HepG2 (cell line): ENCODE data around the gene PSME3IP1.

Experiments
- ARNT ChIP-seq: fragments of 450-650 bp; IDR thresholded peaks from 2 replicates; pipeline ENCODE4 v1.6.1; 2017
- FOSL2 ChIP-seq: sonication (generic); formaldehyde crosslinking; IDR thresholded peaks from 2 replicates; pipeline ENCODE4 v1.4.0; 2020; ENCODE audit warnings: missing genetic modification reagents
- GTF2F1 ChIP-seq: fragments of 150-350 bp; IDR thresholded peaks from 2 replicates; pipeline ENCODE4 v1.6.1; 2014; ENCODE audit warnings: low read length
- HOXA7 ChIP-seq: sonication (generic); formaldehyde crosslinking; IDR thresholded peaks from 2 replicates; pipeline ENCODE4 v1.8.1; 2022; ENCODE audit warnings: mild to moderate bottlenecking, missing genetic modification reagents, moderate library complexity
- MEIS2 ChIP-seq: sonication (generic); formaldehyde crosslinking; IDR thresholded peaks from 2 replicates; pipeline ENCODE4 v1.9.0; 2021; ENCODE audit warnings: mild to moderate bottlenecking, missing genetic modification reagents
- SRSF1 ChIP-seq: fragments of 200-400 bp; formaldehyde crosslinking; optimal IDR thresholded peaks from 2 replicates; pipeline ENCODE3; 2017; ENCODE audit warnings: mild to moderate bottlenecking, low read depth, low read length, moderate library complexity
- ZBTB7A ChIP-seq: sonication (generic); formaldehyde crosslinking; IDR thresholded peaks from 2 replicates; pipeline ENCODE4 v1.8.0; 2022; ENCODE audit warnings: mild to moderate bottlenecking, missing genetic modification reagents
- TF ChIP-seq, protein P1 (sequence below): IDR thresholded peaks from 2 replicates; pipeline ENCODE4 v1.6.1; 2016
- TF ChIP-seq, protein P2 (sequence below): sonication (generic); formaldehyde crosslinking; IDR thresholded peaks from 2 replicates; pipeline ENCODE4 v1.5.1; 2020; ENCODE audit warnings: mild to moderate bottlenecking, missing genetic modification reagents, moderate library complexity
- TF ChIP-seq, protein P3 (sequence below): sonication (generic); formaldehyde crosslinking; IDR thresholded peaks from 2 replicates; pipeline ENCODE4 v1.4.0; 2020; ENCODE audit warnings: mild to moderate bottlenecking, missing genetic modification reagents
- TF ChIP-seq, protein P4 (sequence below): sonication (generic); formaldehyde crosslinking; IDR thresholded peaks from 2 replicates; pipeline ENCODE4 v1.4.0; 2020; ENCODE audit warnings: missing genetic modification reagents, borderline replicate concordance

DNA sequence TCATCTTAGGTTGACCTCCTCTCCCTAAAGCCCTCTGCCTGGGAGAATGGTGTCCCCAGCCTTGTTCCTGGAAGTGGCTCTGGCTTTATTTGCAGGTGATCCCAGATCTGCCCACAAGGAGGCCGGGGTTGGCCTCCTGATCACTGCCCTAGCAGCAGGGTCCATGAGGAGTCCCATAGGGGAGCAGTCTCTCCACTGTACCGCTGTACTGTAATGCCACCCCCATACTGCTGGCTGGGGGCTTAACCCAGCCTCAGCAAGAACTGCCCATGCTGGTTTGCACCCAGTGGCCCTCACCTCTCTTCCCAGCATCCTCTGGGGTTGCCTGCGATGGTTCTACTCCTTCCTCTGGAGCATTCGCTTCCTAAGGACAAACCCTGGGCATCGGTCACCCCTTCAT, 39.1 kb downstream of the PSME3IP1 start:
- TF ChIP-seq MEIS2 (CRISPR knock-in tag): no peak
- TF ChIP-seq, protein P1, sequence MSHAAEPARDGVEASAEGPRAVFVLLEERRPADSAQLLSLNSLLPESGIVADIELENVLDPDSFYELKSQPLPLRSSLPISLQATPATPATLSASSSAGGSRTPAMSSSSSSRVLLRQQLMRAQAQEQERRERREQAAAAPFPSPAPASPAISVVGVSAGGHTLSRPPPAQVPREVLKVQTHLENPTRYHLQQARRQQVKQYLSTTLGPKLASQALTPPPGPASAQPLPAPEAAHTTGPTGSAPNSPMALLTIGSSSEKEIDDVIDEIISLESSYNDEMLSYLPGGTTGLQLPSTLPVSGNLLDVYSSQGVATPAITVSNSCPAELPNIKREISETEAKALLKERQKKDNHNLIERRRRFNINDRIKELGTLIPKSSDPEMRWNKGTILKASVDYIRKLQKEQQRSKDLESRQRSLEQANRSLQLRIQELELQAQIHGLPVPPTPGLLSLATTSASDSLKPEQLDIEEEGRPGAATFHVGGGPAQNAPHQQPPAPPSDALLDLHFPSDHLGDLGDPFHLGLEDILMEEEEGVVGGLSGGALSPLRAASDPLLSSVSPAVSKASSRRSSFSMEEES (CRISPR knock-in tag): no peak
- TF ChIP-seq, protein P2, sequence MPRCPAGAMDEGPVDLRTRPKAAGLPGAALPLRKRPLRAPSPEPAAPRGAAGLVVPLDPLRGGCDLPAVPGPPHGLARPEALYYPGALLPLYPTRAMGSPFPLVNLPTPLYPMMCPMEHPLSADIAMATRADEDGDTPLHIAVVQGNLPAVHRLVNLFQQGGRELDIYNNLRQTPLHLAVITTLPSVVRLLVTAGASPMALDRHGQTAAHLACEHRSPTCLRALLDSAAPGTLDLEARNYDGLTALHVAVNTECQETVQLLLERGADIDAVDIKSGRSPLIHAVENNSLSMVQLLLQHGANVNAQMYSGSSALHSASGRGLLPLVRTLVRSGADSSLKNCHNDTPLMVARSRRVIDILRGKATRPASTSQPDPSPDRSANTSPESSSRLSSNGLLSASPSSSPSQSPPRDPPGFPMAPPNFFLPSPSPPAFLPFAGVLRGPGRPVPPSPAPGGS (CRISPR knock-in tag): no peak
- no peak for TF ChIP-seq ARNT
- TF ChIP-seq ZBTB7A (CRISPR knock-in tag): no peak
- no peak for TF ChIP-seq GTF2F1
- TF ChIP-seq, protein P3, sequence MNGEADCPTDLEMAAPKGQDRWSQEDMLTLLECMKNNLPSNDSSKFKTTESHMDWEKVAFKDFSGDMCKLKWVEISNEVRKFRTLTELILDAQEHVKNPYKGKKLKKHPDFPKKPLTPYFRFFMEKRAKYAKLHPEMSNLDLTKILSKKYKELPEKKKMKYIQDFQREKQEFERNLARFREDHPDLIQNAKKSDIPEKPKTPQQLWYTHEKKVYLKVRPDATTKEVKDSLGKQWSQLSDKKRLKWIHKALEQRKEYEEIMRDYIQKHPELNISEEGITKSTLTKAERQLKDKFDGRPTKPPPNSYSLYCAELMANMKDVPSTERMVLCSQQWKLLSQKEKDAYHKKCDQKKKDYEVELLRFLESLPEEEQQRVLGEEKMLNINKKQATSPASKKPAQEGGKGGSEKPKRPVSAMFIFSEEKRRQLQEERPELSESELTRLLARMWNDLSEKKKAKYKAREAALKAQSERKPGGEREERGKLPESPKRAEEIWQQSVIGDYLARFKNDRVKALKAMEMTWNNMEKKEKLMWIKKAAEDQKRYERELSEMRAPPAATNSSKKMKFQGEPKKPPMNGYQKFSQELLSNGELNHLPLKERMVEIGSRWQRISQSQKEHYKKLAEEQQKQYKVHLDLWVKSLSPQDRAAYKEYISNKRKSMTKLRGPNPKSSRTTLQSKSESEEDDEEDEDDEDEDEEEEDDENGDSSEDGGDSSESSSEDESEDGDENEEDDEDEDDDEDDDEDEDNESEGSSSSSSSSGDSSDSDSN: no peak
- no peak for TF ChIP-seq SRSF1
- no peak for TF ChIP-seq HOXA7 (CRISPR knock-in tag)
- no peak for TF ChIP-seq FOSL2 (CRISPR knock-in tag)
- TF ChIP-seq, protein P4, sequence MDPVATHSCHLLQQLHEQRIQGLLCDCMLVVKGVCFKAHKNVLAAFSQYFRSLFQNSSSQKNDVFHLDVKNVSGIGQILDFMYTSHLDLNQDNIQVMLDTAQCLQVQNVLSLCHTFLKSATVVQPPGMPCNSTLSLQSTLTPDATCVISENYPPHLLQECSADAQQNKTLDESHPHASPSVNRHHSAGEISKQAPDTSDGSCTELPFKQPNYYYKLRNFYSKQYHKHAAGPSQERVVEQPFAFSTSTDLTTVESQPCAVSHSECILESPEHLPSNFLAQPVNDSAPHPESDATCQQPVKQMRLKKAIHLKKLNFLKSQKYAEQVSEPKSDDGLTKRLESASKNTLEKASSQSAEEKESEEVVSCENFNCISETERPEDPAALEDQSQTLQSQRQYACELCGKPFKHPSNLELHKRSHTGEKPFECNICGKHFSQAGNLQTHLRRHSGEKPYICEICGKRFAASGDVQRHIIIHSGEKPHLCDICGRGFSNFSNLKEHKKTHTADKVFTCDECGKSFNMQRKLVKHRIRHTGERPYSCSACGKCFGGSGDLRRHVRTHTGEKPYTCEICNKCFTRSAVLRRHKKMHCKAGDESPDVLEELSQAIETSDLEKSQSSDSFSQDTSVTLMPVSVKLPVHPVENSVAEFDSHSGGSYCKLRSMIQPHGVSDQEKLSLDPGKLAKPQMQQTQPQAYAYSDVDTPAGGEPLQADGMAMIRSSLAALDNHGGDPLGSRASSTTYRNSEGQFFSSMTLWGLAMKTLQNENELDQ (CRISPR knock-in tag): no peak
